ENCODE data around the gene RSBN1L.

- no peak for TF ChIP-seq CTCF (optimal IDR thresholded peaks at IDR 0.05 in 1 of 3, IDR thresholded peaks at IDR 0.05 in 1 of 3, conservative IDR thresholded peaks at IDR 0.05 in 1 of 3; ENCODE audit: extremely low read depth in 1 of 3, insufficient read depth in 2 of 3, low read length in 3 of 3)
- no peak for TF ChIP-seq EZH2 (IDR thresholded peaks at IDR 0.05; ENCODE audit: low read length)
Observed at GRCh38 chr7:77797734-77798393, 101.6 kb downstream of the RSBN1L start.

All from keratinocyte (primary cell).